Measurements from ENCODE around the gene EGFL6. TPM values are rescaled to one million over a fixed set of nuclear protein-coding genes. Genes with fewer than 3 reads are reported as not detected.
A peak's percentile ranks its signal among the peaks of the same experiment; 100 is the strongest.
"Not testable (repeated sequence)": the region's sequence is repeated elsewhere in the genome, so short reads cannot be mapped to it uniquely, and the experiment has no call there.

EGFL6 gene
- total RNA-seq, 1 experiment from 2014 or later: not detected

- intact Hi-C loops (cut with micrococcal nuclease; ENCODE audit: unreplicated experiment): loop anchor here (5.0 to 10.0 kb wide), 2 partner anchors 125 to 703 kb away; no protein-coding TSS in a partner anchor
- Mint-ChIP-seq H3K4me1 (ENCODE audit: low read depth, unreplicated experiment) (peaks cover 35% of the 10 kb centered on the region), H3K27me3 (ENCODE audit: unreplicated experiment) (no peaks in the 10 kb centered on the region), H3K4me3 (ENCODE audit: low read depth, unreplicated experiment) (peak overlapping the region; percentile 19), H3K36me3 (ENCODE audit: insufficient read depth, unreplicated experiment) (peaks cover 5% of the 10 kb centered on the region), H3K27ac (ENCODE audit: unreplicated experiment) (peak overlapping the region; percentile 64), H3K9me3 (ENCODE audit: low read depth, unreplicated experiment) (no peaks in the 10 kb centered on the region)
- DNase-seq: peak; percentile 61
- TF ChIP-seq CTCF (IDR thresholded peaks at IDR 0.05; ENCODE audit: unreplicated experiment): no peak
- CTCF ChIA-PET: no interaction called here
- no TSS peak for BruUV-seq (replicated peaks)
Measured at GRCh38 chrX:13647709-13648212, 78.4 kb downstream of the EGFL6 start.

GRCh38 chrX:13648336-13648735 lies 78.9 kb downstream of the EGFL6 start:
- H3K36me3 Mint-ChIP-seq (ENCODE audit: insufficient read depth, unreplicated experiment): peaks cover 11% of the 10 kb centered on the region
- intact Hi-C loops (cut with micrococcal nuclease; ENCODE audit: unreplicated experiment): loop anchor here (5.0 to 10.0 kb wide), 2 partner anchors 126 to 704 kb away; no protein-coding TSS in a partner anchor
- BruUV-seq (replicated peaks); H3K27ac Mint-ChIP-seq (ENCODE audit: unreplicated experiment); H3K4me3 Mint-ChIP-seq (ENCODE audit: low read depth, unreplicated experiment); DNase-seq; H3K27me3 Mint-ChIP-seq (ENCODE audit: unreplicated experiment); CTCF ChIA-PET; H3K9me3 Mint-ChIP-seq (ENCODE audit: low read depth, unreplicated experiment): not testable (repeated sequence)
- peaks cover 35% of the 10 kb centered on the region for H3K4me1 Mint-ChIP-seq (ENCODE audit: low read depth, unreplicated experiment)

- Mint-ChIP-seq H3K36me3 (ENCODE audit: insufficient read depth, unreplicated experiment) (peaks cover 14% of the 10 kb centered on the region), H3K4me1 (ENCODE audit: low read depth, unreplicated experiment) (peaks cover 35% of the 10 kb centered on the region), H3K4me3 (ENCODE audit: low read depth, unreplicated experiment) (no peak overlapping the region), H3K27me3 (ENCODE audit: unreplicated experiment) (no peaks in the 10 kb centered on the region), H3K9me3 (ENCODE audit: low read depth, unreplicated experiment) (no peaks in the 10 kb centered on the region), H3K27ac (ENCODE audit: unreplicated experiment) (no peak overlapping the region)
- DNase-seq: no peak
- CTCF ChIA-PET: no interaction called here
- BruUV-seq (replicated peaks): no TSS peak
- no peak for TF ChIP-seq CTCF (IDR thresholded peaks at IDR 0.05; ENCODE audit: unreplicated experiment)
- intact Hi-C loops (cut with micrococcal nuclease; ENCODE audit: unreplicated experiment): loop anchor here (5.0 to 10.0 kb wide), 2 partner anchors 128 to 705 kb away; no protein-coding TSS in a partner anchor
Measured at GRCh38 chrX:13649838-13650237, 80.4 kb downstream of the EGFL6 start.

GRCh38 chrX:13650318-13650717 lies 80.9 kb downstream of the EGFL6 start:
- no TSS peak for BruUV-seq (replicated peaks)
- H3K27me3 Mint-ChIP-seq (ENCODE audit: unreplicated experiment): no peaks in the 10 kb centered on the region
- CTCF ChIA-PET: no interaction called here

More at GRCh38 chrX:13650318-13650717, 80.9 kb downstream of the EGFL6 start:
- intact Hi-C loops (cut with micrococcal nuclease; ENCODE audit: unreplicated experiment): no loop called here
- H3K27ac Mint-ChIP-seq (ENCODE audit: unreplicated experiment): no peak overlapping the region
- no peak overlapping the region for H3K4me3 Mint-ChIP-seq (ENCODE audit: low read depth, unreplicated experiment)
- peaks cover 35% of the 10 kb centered on the region for H3K4me1 Mint-ChIP-seq (ENCODE audit: low read depth, unreplicated experiment)
- TF ChIP-seq CTCF (IDR thresholded peaks at IDR 0.05; ENCODE audit: unreplicated experiment): no peak
- peaks cover 14% of the 10 kb centered on the region for H3K36me3 Mint-ChIP-seq (ENCODE audit: insufficient read depth, unreplicated experiment)
- no peaks in the 10 kb centered on the region for H3K9me3 Mint-ChIP-seq (ENCODE audit: low read depth, unreplicated experiment)
- DNase-seq: no peak

Data from Calu3 (cell line).